ENCODE results near the gene CNN2.

DNA sequence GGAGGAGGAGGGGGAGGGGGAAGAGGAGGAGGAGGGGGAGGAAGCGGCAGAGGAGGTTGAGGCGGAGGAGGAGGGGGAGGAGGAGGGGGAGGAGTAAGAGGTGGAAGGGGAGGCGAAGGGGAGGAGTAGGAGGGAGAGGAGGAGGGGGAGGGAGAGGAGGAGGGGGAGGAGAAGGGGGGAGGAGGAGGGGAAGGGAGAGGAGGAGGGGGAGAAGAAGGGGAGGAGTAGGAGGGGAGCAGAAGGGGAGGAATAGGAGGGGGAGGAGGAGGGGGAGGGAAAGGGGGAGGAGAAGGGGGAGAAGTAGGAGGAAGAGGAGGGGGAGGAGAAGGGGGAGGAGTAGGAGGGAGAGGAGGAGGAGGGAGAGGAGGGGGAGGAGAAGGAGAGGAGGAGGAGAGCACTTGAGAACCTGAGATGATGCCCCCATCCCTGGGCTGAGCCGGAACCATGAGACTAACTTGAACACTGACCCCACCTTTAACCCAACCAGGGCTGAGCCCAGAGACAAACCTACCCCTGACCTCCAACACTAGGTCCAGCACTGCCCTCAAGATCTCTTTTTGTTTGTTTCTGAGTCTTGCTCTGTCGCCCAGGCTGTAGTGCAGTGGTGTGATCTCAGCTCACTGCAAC is 26.1 kb downstream of the CNN2 start:
- TF ChIP-seq BHLHE40 (IDR thresholded peaks at IDR 0.05; ENCODE audit: borderline replicate concordance) (no peak), SUZ12 (IDR thresholded peaks at IDR 0.05) (no peak), TARDBP (IDR thresholded peaks at IDR 0.05) (no peak), ELF4 (IDR thresholded peaks at IDR 0.05) (no peak), ZNF384 (IDR thresholded peaks at IDR 0.05) (no peak), FOXA1 (IDR thresholded peaks at IDR 0.05) (no peak), FOXM1 (IDR thresholded peaks at IDR 0.05; ENCODE audit: borderline replicate concordance) (no peak), FOXK2 (IDR thresholded peaks at IDR 0.05) (no peak), L3MBTL2 (conservative IDR thresholded peaks at IDR 0.05) (no peak), NFRKB (IDR thresholded peaks at IDR 0.05) (no peak)
